Fibroblast of mammary gland (primary cell): ENCODE measurements around the gene SLC25A31.

Experiments used
- DNase-seq: peaks from one replicate; pipeline ENCODE4 v3.0.0-alpha.2; 2010; ENCODE audit warnings: low read depth
- H3K4me3 ChIP-seq: 2 replicates; pipeline ENCODE4 v1.5.1; 2011; ENCODE audit warnings: low read depth, mild to moderate bottlenecking, low read length, moderate library complexity; ENCODE audit not compliant: control insufficient read depth
- CTCF ChIP-seq: conservative IDR thresholded peaks from 2 replicates; pipeline ENCODE4 v1.5.1; 2011; ENCODE audit warnings: low read depth, low read length, inconsistent platforms; ENCODE audit not compliant: control insufficient read depth, insufficient read depth

The SLC25A31 gene

GRCh38 chr4:127730142-127730913 is at the start of gene SLC25A31:
TSS of gene SLC25A31 (plus strand) at chr4:127730400. CDS start at chr4:127730546, 146 bp downstream.
- DNase-seq, result no peak
- no peak for TF ChIP-seq CTCF
- H3K4me3 ChIP-seq, result no peak within 1 kb of the TSS

- no peak overlapping the region for H3K4me3 ChIP-seq
- no peak for TF ChIP-seq CTCF
Measured at GRCh38 chr4:127685292-127685691, 44.9 kb upstream of the SLC25A31 start.

GRCh38 chr4:127686658-127687057 is 43.5 kb upstream of the SLC25A31 start:
- TF ChIP-seq CTCF, result no peak
- no peak overlapping the region for H3K4me3 ChIP-seq
- peak; percentile 2 for DNase-seq

More at GRCh38 chr4:127685292-127685691, 44.9 kb upstream of the SLC25A31 start:
- peak; percentile 1 for DNase-seq

- DNase-seq, result no peak
- H3K4me3 ChIP-seq, result no peak overlapping the region
- TF ChIP-seq CTCF, result no peak
Measured at GRCh38 chr4:127687580-127687979, 42.6 kb upstream of the SLC25A31 start.

GRCh38 chr4:127698789-127699200 is 31.4 kb upstream of the SLC25A31 start:
- H3K4me3 ChIP-seq, result no peak overlapping the region
- no peak for TF ChIP-seq CTCF
- DNase-seq, result peak; percentile 76

GRCh38 chr4:127708985-127709384 is 21.2 kb upstream of the SLC25A31 start:
- peak; percentile 88 for DNase-seq
- TF ChIP-seq CTCF, result no peak
- H3K4me3 ChIP-seq, result no peak overlapping the region
